HL-60/S4 (cell line): ENCODE results near the gene RTN4RL2.

Experiments used
- in situ Hi-C: fragments of 300-500 bp; cut with MboI; formaldehyde crosslinking; loops from 2 replicates; pipeline ENCODE4 v1.14.3; 2022; ENCODE audit warnings: low sequenced_read_pairs

Gene RTN4RL2

GRCh38 chr11:57460022-57460757 lies at the start of gene RTN4RL2:
RTN4RL2 (plus strand) TSS chr11:57460528; CDS start chr11:57460866, 338 bp downstream.
- in situ Hi-C loops: loop anchor here (25.0 kb wide), 1 partner anchor 327 kb away; no protein-coding TSS in a partner anchor

- in situ Hi-C loops: no loop called here
Observed at GRCh38 chr11:57413681-57414080, 46.6 kb upstream of the RTN4RL2 start.

- in situ Hi-C loops: no loop called here
Observed at GRCh38 chr11:57414612-57415212, 45.6 kb upstream of the RTN4RL2 start.

GRCh38 chr11:57416436-57416835 lies 43.9 kb upstream of the RTN4RL2 start:
- in situ Hi-C loops: no loop called here

GRCh38 chr11:57417056-57417455 lies 43.3 kb upstream of the RTN4RL2 start:
- in situ Hi-C loops: no loop called here

GRCh38 chr11:57418131-57418530 lies 42.2 kb upstream of the RTN4RL2 start:
- in situ Hi-C loops: no loop called here

GRCh38 chr11:57419146-57419545 lies 41.2 kb upstream of the RTN4RL2 start:
- in situ Hi-C loops: no loop called here

GRCh38 chr11:57421066-57421465 lies 39.3 kb upstream of the RTN4RL2 start:
- in situ Hi-C loops: no loop called here

GRCh38 chr11:57421805-57422204 lies 38.5 kb upstream of the RTN4RL2 start:
- in situ Hi-C loops: no loop called here

GRCh38 chr11:57422669-57423068 lies 37.7 kb upstream of the RTN4RL2 start:
- in situ Hi-C loops: no loop called here

GRCh38 chr11:57424137-57424791 lies 36.1 kb upstream of the RTN4RL2 start:
- in situ Hi-C loops: no loop called here

- in situ Hi-C loops: no loop called here
Observed at GRCh38 chr11:57424792-57425564, 35.4 kb upstream of the RTN4RL2 start.

GRCh38 chr11:57425565-57426438 lies 34.5 kb upstream of the RTN4RL2 start:
- in situ Hi-C loops: no loop called here

- in situ Hi-C loops: no loop called here
Observed at GRCh38 chr11:57426439-57426928, 33.8 kb upstream of the RTN4RL2 start.

- in situ Hi-C loops: no loop called here
Observed at GRCh38 chr11:57426929-57427726, 33.2 kb upstream of the RTN4RL2 start, which contains the start of gene SLC43A3. SLC43A3 (minus strand) TSS chr11:57427121; CDS start chr11:57426172, 949 bp downstream.

GRCh38 chr11:57427727-57428082 lies 32.6 kb upstream of the RTN4RL2 start:
- in situ Hi-C loops: no loop called here

- in situ Hi-C loops: no loop called here
Observed at GRCh38 chr11:57428643-57429042, 31.7 kb upstream of the RTN4RL2 start.

- in situ Hi-C loops: no loop called here
Observed at GRCh38 chr11:57429946-57430345, 30.4 kb upstream of the RTN4RL2 start.

GRCh38 chr11:57430952-57431351 lies 29.4 kb upstream of the RTN4RL2 start:
- in situ Hi-C loops: no loop called here
